OCI-LY3 (cell line): ENCODE results near the gene PYGB.

Experiments used
- H2AFZ ChIP-seq: fragments of 200-600, 300-600 bp; shearing (Covaris generic); 2 replicates; pipeline ENCODE4 v1.6.0; 2014; ENCODE audit warnings: antibody characterized with exemption, low read depth, low read length
- H3K27ac ChIP-seq: fragments of 200-600, 300-600 bp; sonication (generic); 2 replicates; pipeline ENCODE4 v1.5.1; 2014; ENCODE audit warnings: mild to moderate bottlenecking, low read length, moderate library complexity, mixed read lengths
- H3K27me3 ChIP-seq: fragments of 200-600, 300-600 bp; sonication (generic); 2 replicates; pipeline ENCODE4 v1.6.1; 2014; ENCODE audit warnings: low read depth, low read length, mixed read lengths
- H3K36me3 ChIP-seq: fragments of 200-600, 300-600 bp; sonication (generic); replicated peaks from 2 replicates; pipeline ENCODE3; 2014; ENCODE audit warnings: low read depth, low read length, mixed read lengths
- H3K4me1 ChIP-seq: fragments of 300-600, 200-600 bp; sonication (generic); 2 replicates; pipeline ENCODE4 v1.6.1; 2014; ENCODE audit warnings: low read length, mixed read lengths
- H3K4me2 ChIP-seq: fragments of 200-600, 300-600 bp; sonication (generic); 2 replicates; pipeline ENCODE4 v1.6.1; 2014; ENCODE audit warnings: low read length, mixed read lengths
- H3K4me3 ChIP-seq: fragments of 300-600, 200-600 bp; sonication (generic); 2 replicates; pipeline ENCODE4 v1.5.1; 2014; ENCODE audit warnings: antibody characterized with exemption, mild to moderate bottlenecking, low read length, moderate library complexity
- H3K79me2 ChIP-seq: fragments of 300-600, 200-600 bp; shearing (Covaris generic); 2 replicates; pipeline ENCODE4 v1.6.1; 2014; ENCODE audit warnings: mild to moderate bottlenecking, low read length, mixed read lengths
- H3K9ac ChIP-seq: fragments of 300-600, 200-600 bp; shearing (Covaris generic); 2 replicates; pipeline ENCODE4 v1.6.0; 2014; ENCODE audit warnings: mild to moderate bottlenecking, low read length, moderate library complexity
- H3K9me3 ChIP-seq: fragments of 200-600, 300-600 bp; shearing (Covaris generic); 2 replicates; pipeline ENCODE4 v1.6.1; 2014; ENCODE audit warnings: low read length, mixed read lengths; ENCODE audit not compliant: insufficient read depth
- H4K20me1 ChIP-seq: fragments of 200-600, 300-600 bp; sonication (generic); 2 replicates; pipeline ENCODE4 v1.6.1; 2016; ENCODE audit warnings: low read length, mixed read lengths; ENCODE audit not compliant: insufficient read depth
- EZH2phosphoT487 ChIP-seq: fragments of 200-600 bp; shearing (Covaris generic); IDR thresholded peaks from 2 replicates; pipeline ENCODE4 v1.6.1; 2018; ENCODE audit warnings: antibody characterized with exemption, mixed run types, low read depth
- TF ChIP-seq, protein P1 (sequence below): fragments of 200-600, 300-600 bp; sonication (generic); IDR thresholded peaks from 2 replicates; pipeline ENCODE4 v1.5.1; 2014; ENCODE audit warnings: antibody characterized with exemption, low read length, low read depth

The PYGB gene

GRCh38 chr20:25314497-25315417 lies 66.9 kb downstream of the PYGB start:
- TF ChIP-seq, protein P1, sequence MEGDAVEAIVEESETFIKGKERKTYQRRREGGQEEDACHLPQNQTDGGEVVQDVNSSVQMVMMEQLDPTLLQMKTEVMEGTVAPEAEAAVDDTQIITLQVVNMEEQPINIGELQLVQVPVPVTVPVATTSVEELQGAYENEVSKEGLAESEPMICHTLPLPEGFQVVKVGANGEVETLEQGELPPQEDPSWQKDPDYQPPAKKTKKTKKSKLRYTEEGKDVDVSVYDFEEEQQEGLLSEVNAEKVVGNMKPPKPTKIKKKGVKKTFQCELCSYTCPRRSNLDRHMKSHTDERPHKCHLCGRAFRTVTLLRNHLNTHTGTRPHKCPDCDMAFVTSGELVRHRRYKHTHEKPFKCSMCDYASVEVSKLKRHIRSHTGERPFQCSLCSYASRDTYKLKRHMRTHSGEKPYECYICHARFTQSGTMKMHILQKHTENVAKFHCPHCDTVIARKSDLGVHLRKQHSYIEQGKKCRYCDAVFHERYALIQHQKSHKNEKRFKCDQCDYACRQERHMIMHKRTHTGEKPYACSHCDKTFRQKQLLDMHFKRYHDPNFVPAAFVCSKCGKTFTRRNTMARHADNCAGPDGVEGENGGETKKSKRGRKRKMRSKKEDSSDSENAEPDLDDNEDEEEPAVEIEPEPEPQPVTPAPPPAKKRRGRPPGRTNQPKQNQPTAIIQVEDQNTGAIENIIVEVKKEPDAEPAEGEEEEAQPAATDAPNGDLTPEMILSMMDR, result no peak
- TF ChIP-seq EZH2phosphoT487, result no peak
- H3K27me3 ChIP-seq, result no peaks in the 10 kb centered on the region
- H3K4me2 ChIP-seq, result no peak overlapping the region
- peaks cover 5% of the 10 kb centered on the region for H3K36me3 ChIP-seq
- peaks cover 45% of the 10 kb centered on the region for H3K4me1 ChIP-seq
- H2AFZ ChIP-seq, result no peak overlapping the region
- no peak overlapping the region for H3K4me3 ChIP-seq
- no peaks in the 10 kb centered on the region for H4K20me1 ChIP-seq
- no peaks in the 10 kb centered on the region for H3K9me3 ChIP-seq
- no peak overlapping the region for H3K9ac ChIP-seq
- no peak overlapping the region for H3K27ac ChIP-seq
- peaks cover 4% of the 10 kb centered on the region; the same call in 1 of the 2 replicates for H3K79me2 ChIP-seq

DNA sequence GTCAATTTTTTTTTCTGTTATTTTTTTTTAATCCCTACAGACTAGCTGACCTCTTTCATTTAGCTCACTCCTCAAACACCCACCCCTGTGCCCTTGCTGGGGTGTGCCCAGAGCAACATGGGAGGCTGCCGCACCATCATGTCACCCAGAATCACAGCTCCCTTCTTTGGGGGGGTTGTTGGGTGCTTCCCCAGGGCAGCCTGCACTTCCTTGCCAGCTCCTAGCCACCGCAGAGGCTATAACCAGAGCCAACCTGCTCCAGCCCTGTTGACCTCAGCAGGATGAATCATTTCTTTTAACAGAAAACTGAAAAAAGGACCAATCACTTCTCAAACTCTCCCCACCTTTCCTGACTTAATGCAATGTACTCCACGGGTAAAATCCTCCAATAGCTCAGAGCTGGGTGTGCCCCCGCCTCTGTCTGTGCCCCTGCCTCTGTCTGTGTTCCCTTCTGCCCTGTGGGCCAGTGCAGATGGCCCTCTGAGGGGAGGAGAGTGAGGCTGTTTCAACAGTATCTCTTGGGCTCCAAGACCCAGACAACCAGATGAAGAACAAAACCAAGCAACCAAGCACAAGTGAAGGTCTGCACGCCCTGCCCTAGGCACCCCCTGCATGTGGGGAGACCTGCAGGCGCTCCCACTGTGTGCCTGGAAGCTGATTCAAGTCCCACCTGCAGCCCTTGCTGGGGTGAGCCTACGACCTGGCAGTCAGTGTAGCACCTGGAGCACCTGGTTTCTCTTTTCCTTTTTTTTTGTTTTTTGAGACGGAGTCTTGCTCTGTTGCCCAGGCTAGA lies 67.7 kb downstream of the PYGB start:
- no peak overlapping the region for H3K9ac ChIP-seq
- H3K79me2 ChIP-seq, result peaks cover 4% of the 10 kb centered on the region; the same call in 1 of the 2 replicates
- H2AFZ ChIP-seq, result no peak overlapping the region
- TF ChIP-seq EZH2phosphoT487, result no peak
- H3K4me2 ChIP-seq, result no peak overlapping the region
- H3K4me1 ChIP-seq, result peaks cover 38% of the 10 kb centered on the region
- H3K4me3 ChIP-seq, result no peak overlapping the region
- H4K20me1 ChIP-seq, result no peaks in the 10 kb centered on the region
- H3K27ac ChIP-seq, result no peak overlapping the region
- peaks cover 5% of the 10 kb centered on the region for H3K36me3 ChIP-seq
- no peaks in the 10 kb centered on the region for H3K9me3 ChIP-seq
- H3K27me3 ChIP-seq, result no peaks in the 10 kb centered on the region

- H3K4me2 ChIP-seq, result no peak overlapping the region
- H3K4me1 ChIP-seq, result peaks cover 28% of the 10 kb centered on the region
- no peaks in the 10 kb centered on the region for H4K20me1 ChIP-seq
- no peaks in the 10 kb centered on the region for H3K27me3 ChIP-seq
- H3K27ac ChIP-seq, result no peak overlapping the region
- TF ChIP-seq, protein P1, result no peak
- TF ChIP-seq EZH2phosphoT487, result no peak
- H3K79me2 ChIP-seq, result peaks cover 4% of the 10 kb centered on the region; the same call in 1 of the 2 replicates
- no peaks in the 10 kb centered on the region for H3K9me3 ChIP-seq
- peaks cover 7% of the 10 kb centered on the region for H3K36me3 ChIP-seq
- no peak overlapping the region for H3K4me3 ChIP-seq
- no peak overlapping the region for H2AFZ ChIP-seq
- no peak overlapping the region for H3K9ac ChIP-seq
Observed at GRCh38 chr20:25316506-25317190, 68.8 kb downstream of the PYGB start.

GRCh38 chr20:25317351-25318075 lies 69.6 kb downstream of the PYGB start:
- Histone ChIP-seq H3K36me3 (peaks cover 9% of the 10 kb centered on the region), H3K27ac (no peak overlapping the region), H3K27me3 (no peaks in the 10 kb centered on the region), H4K20me1 (no peaks in the 10 kb centered on the region), H3K4me2 (no peak overlapping the region; the same call in 1 of the 2 replicates), H3K9ac (no peak overlapping the region), H3K9me3 (no peaks in the 10 kb centered on the region), H3K4me1 (peaks cover 28% of the 10 kb centered on the region), H2AFZ (no peak overlapping the region), H3K4me3 (no peak overlapping the region), H3K79me2 (peaks cover 4% of the 10 kb centered on the region; the same call in 1 of the 2 replicates)
- no peak for TF ChIP-seq EZH2phosphoT487
- TF ChIP-seq, protein P1, result no peak
